SU-DHL-6 (cell line): Measurements from ENCODE around the gene ANP32B.

Source experiments
- H2AFZ ChIP-seq: fragments of 200-600 bp; sonication (generic); 2 replicates; pipeline ENCODE4 v1.6.1; 2014; ENCODE audit warnings: low read depth, mild to moderate bottlenecking, moderate library complexity, mixed read lengths, antibody characterized with exemption, low read length; ENCODE audit not compliant: severe bottlenecking
- H3F3A ChIP-seq: fragments of 200-600 bp; shearing (Covaris generic); 2 replicates; pipeline ENCODE4 v1.6.0; 2016; ENCODE audit warnings: antibody characterized with exemption, mild to moderate bottlenecking; ENCODE audit not compliant: insufficient read depth
- H3K27ac ChIP-seq: fragments of 200-600 bp; sonication (generic); 2 replicates; pipeline ENCODE4 v1.5.1; 2016; ENCODE audit warnings: low read depth, mild to moderate bottlenecking, low read length, moderate library complexity, mixed read lengths
- H3K27me3 ChIP-seq: fragments of 200-600 bp; sonication (generic), shearing (Covaris generic); 2 replicates; pipeline ENCODE4 v1.6.0; 2014; ENCODE audit warnings: mild to moderate bottlenecking, low read length
- H3K36me3 ChIP-seq: fragments of 200-600 bp; sonication (generic); 2 replicates; pipeline ENCODE4 v1.6.1; 2014; ENCODE audit warnings: mild to moderate bottlenecking, low read length, mixed read lengths
- H3K4me2 ChIP-seq: fragments of 300-600, 200-600 bp; shearing (Covaris generic), sonication (generic); 2 replicates; pipeline ENCODE4 v1.6.0; 2014; ENCODE audit warnings: low read length, low read depth, mild to moderate bottlenecking; ENCODE audit not compliant: poor library complexity, severe bottlenecking
- H3K4me3 ChIP-seq: fragments of 200-600 bp; sonication (generic); 2 replicates; pipeline ENCODE4 v1.5.1; 2014; ENCODE audit warnings: antibody characterized with exemption, low read length, mild to moderate bottlenecking, mixed read lengths; ENCODE audit not compliant: insufficient read depth, poor library complexity, severe bottlenecking
- H3K79me2 ChIP-seq: fragments of 200-600 bp; sonication (generic); 2 replicates; pipeline ENCODE4 v1.6.1; 2014; ENCODE audit warnings: mild to moderate bottlenecking, low read length, moderate library complexity; ENCODE audit not compliant: insufficient read depth
- H3K9ac ChIP-seq: fragments of 200-600 bp; sonication (generic); 2 replicates; pipeline ENCODE4 v1.7.0; 2014; ENCODE audit warnings: mild to moderate bottlenecking, low read length
- H3K9me2 ChIP-seq: fragments of 200-600 bp; sonication (generic); replicated peaks from 2 replicates; pipeline ENCODE4 v1.6.1; 2014; ENCODE audit warnings: low read length; ENCODE audit not compliant: insufficient read depth
- H3K9me3 ChIP-seq: fragments of 200-600 bp; sonication (generic); 2 replicates; pipeline ENCODE4 v1.6.1; 2014; ENCODE audit warnings: low read length, mixed read lengths; ENCODE audit not compliant: insufficient read depth
- H4K20me1 ChIP-seq: fragments of 200-600 bp; sonication (generic); 2 replicates; pipeline ENCODE4 v1.6.1; 2014; ENCODE audit warnings: low read depth, mild to moderate bottlenecking, antibody characterized with exemption, low read length, moderate library complexity, mixed read lengths
- EZH2phosphoT487 ChIP-seq: fragments of 200-600 bp; sonication (generic), shearing (Covaris generic); conservative IDR thresholded peaks from 2 replicates; pipeline ENCODE4 v1.6.1; 2018; ENCODE audit warnings: mild to moderate bottlenecking, antibody characterized with exemption, low read length, moderate library complexity, mixed read lengths
- TF ChIP-seq, protein P1 (sequence below): fragments of 200-600 bp; sonication (generic); IDR thresholded peaks from one replicate; pipeline ENCODE4 v1.5.1; 2017; ENCODE audit warnings: antibody characterized with exemption, mild to moderate bottlenecking, low read length, moderate library complexity; ENCODE audit not compliant: insufficient read depth, poor library complexity, severe bottlenecking

The ANP32B gene

DNA sequence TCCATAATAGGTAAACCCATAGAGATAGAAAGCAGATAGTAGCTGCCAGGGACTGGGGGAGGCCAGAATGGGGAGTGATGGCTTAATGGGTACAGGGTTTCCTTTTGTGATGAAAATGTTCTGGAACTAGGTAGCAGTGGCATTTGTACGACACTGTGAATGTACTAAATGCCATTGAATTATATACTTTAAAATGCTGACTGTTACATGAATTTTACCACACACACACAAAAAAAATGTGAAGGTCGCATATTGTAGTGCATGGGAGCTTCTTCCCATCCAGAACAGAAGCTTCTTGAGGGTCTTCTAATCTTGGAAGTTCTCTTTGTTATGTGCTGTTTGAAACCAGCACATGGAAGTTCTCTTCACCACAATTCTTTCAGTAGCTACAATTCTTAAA lies 19.9 kb upstream of the ANP32B start:
- no peak overlapping the region for H3K9ac ChIP-seq
- no peak overlapping the region for H2AFZ ChIP-seq
- H3K27ac ChIP-seq: no peak overlapping the region
- no peaks in the 10 kb centered on the region for H3K79me2 ChIP-seq
- H3K36me3 ChIP-seq: no peaks in the 10 kb centered on the region
- H3F3A ChIP-seq: no peaks in the 10 kb centered on the region
- no peaks in the 10 kb centered on the region for H3K9me2 ChIP-seq
- H4K20me1 ChIP-seq: no peaks in the 10 kb centered on the region
- H3K9me3 ChIP-seq: no peaks in the 10 kb centered on the region
- H3K27me3 ChIP-seq: no peaks in the 10 kb centered on the region
- no peak overlapping the region for H3K4me3 ChIP-seq
- no peak for TF ChIP-seq EZH2phosphoT487
- TF ChIP-seq, protein P1, sequence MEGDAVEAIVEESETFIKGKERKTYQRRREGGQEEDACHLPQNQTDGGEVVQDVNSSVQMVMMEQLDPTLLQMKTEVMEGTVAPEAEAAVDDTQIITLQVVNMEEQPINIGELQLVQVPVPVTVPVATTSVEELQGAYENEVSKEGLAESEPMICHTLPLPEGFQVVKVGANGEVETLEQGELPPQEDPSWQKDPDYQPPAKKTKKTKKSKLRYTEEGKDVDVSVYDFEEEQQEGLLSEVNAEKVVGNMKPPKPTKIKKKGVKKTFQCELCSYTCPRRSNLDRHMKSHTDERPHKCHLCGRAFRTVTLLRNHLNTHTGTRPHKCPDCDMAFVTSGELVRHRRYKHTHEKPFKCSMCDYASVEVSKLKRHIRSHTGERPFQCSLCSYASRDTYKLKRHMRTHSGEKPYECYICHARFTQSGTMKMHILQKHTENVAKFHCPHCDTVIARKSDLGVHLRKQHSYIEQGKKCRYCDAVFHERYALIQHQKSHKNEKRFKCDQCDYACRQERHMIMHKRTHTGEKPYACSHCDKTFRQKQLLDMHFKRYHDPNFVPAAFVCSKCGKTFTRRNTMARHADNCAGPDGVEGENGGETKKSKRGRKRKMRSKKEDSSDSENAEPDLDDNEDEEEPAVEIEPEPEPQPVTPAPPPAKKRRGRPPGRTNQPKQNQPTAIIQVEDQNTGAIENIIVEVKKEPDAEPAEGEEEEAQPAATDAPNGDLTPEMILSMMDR: no peak
- H3K4me2 ChIP-seq: no peak overlapping the region

DNA sequence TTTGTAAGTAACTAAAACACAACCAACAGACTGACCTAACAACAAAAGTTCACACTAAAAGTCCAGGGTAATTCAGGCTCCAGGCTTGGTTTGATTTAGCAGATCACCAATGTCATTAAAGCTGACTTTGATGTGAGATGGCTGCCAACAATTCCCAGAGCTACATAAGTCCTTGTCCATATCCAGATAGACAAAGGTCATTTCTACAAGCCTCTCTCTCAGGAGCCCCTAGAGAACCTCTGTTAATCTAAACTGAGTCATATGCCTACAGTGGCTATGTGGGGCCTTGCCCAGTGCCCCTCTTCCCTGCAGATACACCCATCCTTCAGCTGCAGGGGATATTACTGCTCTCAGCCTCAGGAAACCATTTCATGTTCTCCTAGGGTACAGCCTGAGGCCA lies 18.2 kb upstream of the ANP32B start:
- H3K4me2 ChIP-seq: no peak overlapping the region
- H4K20me1 ChIP-seq: no peaks in the 10 kb centered on the region
- H3K27me3 ChIP-seq: no peaks in the 10 kb centered on the region
- no peak overlapping the region for H3K4me3 ChIP-seq
- no peaks in the 10 kb centered on the region for H3K9me2 ChIP-seq
- no peaks in the 10 kb centered on the region for H3F3A ChIP-seq
- H3K36me3 ChIP-seq: no peaks in the 10 kb centered on the region
- no peak overlapping the region for H2AFZ ChIP-seq
- no peak overlapping the region for H3K9ac ChIP-seq
- no peaks in the 10 kb centered on the region for H3K9me3 ChIP-seq
- TF ChIP-seq EZH2phosphoT487: no peak
- TF ChIP-seq, protein P1: no peak
- H3K79me2 ChIP-seq: no peaks in the 10 kb centered on the region
- no peak overlapping the region for H3K27ac ChIP-seq

- H3K4me2 ChIP-seq: no peak overlapping the region
- H3K9ac ChIP-seq: no peak overlapping the region
- no peak for TF ChIP-seq EZH2phosphoT487
- TF ChIP-seq, protein P1: no peak
- no peaks in the 10 kb centered on the region for H3K9me2 ChIP-seq
- H3K27ac ChIP-seq: no peak overlapping the region
- no peaks in the 10 kb centered on the region for H3K27me3 ChIP-seq
- H2AFZ ChIP-seq: no peak overlapping the region
- H3F3A ChIP-seq: no peaks in the 10 kb centered on the region
- no peak overlapping the region for H3K4me3 ChIP-seq
- H3K9me3 ChIP-seq: no peaks in the 10 kb centered on the region
- H3K36me3 ChIP-seq: no peaks in the 10 kb centered on the region
- no peaks in the 10 kb centered on the region for H3K79me2 ChIP-seq
- no peaks in the 10 kb centered on the region for H4K20me1 ChIP-seq
Observed at GRCh38 chr9:97966493-97966892, 16.6 kb upstream of the ANP32B start.
